DMS114 treated with DMSO at 0.1 percent for 48 hours (cell line): ENCODE measurements around the gene MTARC2.
A peak's percentile ranks its signal among the peaks of the same experiment; 100 is the strongest.

ENCODE experiments used
- DNase-seq: peaks from one replicate; lab custom pipeline; 2025; ENCODE audit not compliant: unreplicated experiment; lab: John Stamatoyannopoulos, UW

Gene MTARC2

GRCh38 chr1:220767312-220768125 lies 19.4 kb downstream of the MTARC2 start:
- DNase-seq = no peak

GRCh38 chr1:220768126-220768601 lies 20.0 kb downstream of the MTARC2 start:
- no peak for DNase-seq

- DNase-seq = no peak
These were observed 21.1 kb downstream of the MTARC2 start for GRCh38 chr1:220769205-220769604.

DNA sequence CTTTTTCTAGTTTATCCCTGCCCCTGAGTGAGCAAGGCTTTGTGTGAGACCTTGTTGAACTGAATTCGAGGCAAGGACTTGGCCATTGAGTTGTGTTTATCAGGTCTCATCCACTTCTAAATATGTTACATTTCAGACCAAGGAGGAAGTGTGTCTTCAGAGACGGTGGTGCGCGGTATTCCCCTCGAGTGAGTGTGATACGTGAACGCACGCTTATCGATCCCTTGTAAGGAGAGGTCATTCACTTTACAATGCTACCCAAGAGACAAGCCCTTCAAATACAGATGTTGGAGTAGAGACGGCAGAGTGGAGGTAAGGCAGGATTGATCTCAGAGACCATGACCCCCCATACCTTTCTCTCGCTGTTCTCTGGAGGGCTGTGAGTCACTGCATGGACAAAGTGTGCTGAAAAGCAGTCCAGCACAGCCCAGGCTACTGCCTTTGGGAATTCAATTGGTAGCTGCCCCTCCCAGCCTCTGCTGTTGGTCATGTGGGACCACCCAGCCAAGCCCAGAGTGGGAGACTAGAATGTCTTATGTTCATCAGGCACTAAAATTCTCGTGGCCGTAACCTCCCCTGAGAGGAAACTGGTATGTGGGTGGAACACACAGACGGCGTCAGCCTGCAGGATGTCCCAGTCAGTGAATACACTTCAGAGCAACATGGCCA lies 22.3 kb downstream of the MTARC2 start:
- no peak for DNase-seq

DNA sequence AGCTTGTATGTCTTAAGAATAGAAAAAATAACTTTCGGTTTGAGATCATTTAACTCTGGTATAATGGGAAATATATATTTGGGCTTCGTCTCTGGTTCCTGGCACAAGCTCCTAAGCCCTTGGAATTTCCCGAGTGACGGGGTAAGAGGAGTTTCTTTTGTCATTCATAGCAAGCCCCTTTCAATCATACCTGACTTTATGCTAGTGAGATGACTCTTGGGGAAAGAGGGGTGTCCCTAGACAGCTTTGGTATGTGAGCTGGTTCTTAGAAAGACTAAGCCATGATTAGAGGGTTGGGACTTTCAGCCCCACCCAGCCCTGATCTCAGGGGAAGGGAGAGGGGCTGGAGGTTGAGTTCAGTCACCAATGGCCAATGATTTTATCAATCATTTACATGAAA lies 24.7 kb downstream of the MTARC2 start:
- no peak for DNase-seq

GRCh38 chr1:220775240-220775853 lies 27.2 kb downstream of the MTARC2 start:
- DNase-seq = no peak

DNA sequence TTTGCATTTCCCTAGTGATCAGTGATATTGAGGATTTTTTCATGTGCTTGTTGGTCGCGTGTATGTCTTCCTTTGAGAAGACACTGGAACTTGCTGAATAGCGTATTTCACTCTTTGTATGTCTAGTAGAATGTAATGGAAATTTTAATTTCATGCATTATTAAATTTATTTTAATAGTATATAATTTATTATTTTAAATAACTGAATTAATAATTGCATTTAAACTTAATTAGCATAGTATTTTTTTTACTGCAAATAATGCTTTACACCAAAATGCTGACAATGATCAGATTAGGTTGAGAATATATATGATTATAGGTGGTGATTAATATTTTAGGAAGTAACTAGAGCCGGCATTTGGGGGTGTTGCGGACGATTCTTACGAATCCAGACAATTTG lies 28.1 kb downstream of the MTARC2 start:
- DNase-seq = no peak

DNA sequence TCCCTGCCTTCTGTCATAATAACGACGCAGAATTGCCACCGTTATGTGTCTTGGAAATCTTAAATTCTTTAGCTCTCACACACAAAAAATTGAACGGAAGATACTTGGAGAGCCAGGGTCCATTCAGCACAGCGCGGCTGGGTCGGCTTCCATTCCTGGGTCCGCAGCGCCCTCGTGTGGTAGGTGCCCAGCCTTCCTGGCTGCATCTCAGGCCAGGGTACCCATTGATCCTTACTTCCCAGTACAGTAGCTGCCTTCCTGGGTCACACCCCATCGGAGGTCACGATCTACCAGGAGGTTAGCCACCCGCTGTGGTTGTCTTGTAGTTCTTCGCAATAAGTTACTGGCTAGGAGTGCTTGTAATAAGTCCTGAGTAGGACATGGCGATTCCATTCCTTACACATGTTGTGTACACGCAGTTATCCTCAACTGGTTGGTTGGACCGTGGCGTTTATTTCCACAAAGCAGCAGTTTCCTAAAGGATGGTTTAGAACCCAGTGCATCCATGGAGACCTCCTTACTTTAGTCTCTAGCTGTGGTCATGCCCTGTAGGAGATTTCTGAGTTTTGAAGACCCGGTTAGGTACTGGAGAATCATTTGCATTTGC lies 28.7 kb downstream of the MTARC2 start:
- DNase-seq = peak; percentile 69

DNA sequence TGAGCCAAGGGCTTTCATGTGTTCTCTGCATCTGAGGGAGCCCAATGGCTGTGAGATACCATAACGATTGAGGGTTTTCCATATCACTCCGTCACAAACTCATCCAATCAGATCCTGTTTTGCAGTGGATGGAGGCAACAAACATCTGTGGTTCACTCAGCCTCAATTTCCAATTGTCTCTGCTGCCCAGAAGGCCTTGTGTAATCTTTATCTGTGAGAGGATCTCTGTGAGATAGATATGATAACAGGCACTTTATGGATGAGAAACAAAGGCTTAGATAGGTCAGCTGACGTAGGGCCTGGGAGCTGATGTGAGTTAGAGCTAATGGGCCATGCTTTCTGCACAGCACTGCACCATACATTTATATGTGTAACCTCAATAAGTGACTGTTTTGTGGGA lies 35.3 kb downstream of the MTARC2 start:
- no peak for DNase-seq

- no peak for DNase-seq
These were observed 36.6 kb downstream of the MTARC2 start for GRCh38 chr1:220784751-220785150.

GRCh38 chr1:220785166-220786056 lies 37.3 kb downstream of the MTARC2 start:
- DNase-seq = no peak

DNA sequence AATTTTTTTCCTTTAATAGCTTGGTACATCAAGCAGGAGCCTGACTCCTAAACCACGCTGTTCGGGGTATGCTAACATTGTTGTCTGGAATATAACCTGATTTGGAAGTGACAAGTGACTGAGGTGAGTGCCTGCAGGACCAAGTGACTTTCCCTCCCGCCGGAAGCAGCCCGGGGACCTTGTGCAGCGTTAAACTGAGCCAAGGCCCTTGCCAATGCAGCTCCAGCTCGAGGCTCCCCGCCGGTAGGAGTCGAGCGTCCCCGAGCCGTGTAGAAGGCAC lies 37.9 kb downstream of the MTARC2 start:
- DNase-seq = peak; percentile 22

- peak; percentile 24 for DNase-seq
These were observed 38.4 kb downstream of the MTARC2 start, which contains the start of gene MTARC1 for GRCh38 chr1:220786337-220787068. MTARC1 (plus strand) TSS chr1:220786913; CDS start chr1:220786945, 32 bp downstream.

DNA sequence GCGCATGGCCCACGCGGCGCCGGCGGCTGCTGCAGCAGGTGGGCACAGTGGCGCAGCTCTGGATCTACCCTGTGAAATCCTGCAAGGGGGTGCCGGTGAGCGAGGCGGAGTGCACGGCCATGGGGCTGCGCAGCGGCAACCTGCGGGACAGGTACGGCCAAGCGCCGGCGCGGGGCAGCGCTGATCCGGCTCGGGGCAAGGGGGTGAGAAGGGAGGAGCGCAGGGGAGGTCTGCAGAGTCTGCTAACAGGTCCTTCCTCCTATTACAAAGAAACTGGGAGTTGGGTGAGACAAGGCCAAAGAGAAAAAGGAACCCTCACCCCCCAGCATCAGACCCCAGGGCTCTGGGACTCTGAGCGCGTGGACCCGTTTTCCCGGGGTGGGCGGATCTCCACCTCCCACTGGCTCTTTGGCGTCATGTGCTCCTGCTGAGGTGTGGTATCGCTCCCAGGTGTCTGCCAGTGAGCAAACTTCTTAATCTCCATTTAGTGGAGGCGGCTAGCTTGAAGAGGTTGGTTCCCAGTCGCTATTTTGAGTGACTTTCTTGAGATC lies 39.0 kb downstream of the MTARC2 start:
- no peak for DNase-seq

DNA sequence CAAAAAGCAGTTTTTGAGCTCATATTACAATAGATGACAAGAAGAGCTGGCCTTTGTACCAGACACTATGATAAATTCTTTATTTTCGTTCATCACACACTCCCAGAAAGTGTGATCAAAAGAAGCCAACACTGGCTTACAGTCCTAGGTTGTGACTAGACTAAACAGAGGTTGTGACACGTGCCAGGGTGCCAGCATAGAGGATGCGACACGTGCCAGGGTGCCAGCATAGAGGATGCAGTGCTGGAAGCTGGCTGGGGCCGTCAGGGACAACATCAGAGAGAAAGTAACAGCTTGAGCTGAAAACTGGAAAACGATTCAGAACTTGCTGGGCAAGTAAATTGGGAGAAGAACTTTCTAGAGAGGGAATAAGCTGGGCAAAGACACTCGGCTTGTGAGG lies 40.8 kb downstream of the MTARC2 start:
- DNase-seq = no peak

- no peak for DNase-seq
These were observed 41.5 kb downstream of the MTARC2 start for GRCh38 chr1:220789532-220790147.

DNA sequence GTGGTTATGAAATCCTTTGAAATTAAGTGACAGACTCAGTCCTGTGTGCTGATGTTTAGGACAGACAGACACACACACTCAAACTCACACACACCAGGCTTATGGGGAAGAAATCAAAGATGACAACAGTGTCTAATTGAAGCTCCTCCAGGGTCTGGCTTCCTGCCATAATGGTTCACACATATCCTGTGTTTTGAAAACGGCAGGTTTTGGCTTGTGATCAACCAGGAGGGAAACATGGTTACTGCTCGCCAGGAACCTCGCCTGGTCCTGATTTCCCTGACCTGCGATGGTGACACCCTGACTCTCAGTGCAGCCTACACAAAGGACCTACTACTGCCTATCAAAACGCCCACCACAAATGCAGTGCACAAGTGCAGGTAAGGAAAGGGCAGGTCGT lies 43.2 kb downstream of the MTARC2 start:
- no peak for DNase-seq

GRCh38 chr1:220791956-220792355 lies 43.8 kb downstream of the MTARC2 start:
- no peak for DNase-seq

DNA sequence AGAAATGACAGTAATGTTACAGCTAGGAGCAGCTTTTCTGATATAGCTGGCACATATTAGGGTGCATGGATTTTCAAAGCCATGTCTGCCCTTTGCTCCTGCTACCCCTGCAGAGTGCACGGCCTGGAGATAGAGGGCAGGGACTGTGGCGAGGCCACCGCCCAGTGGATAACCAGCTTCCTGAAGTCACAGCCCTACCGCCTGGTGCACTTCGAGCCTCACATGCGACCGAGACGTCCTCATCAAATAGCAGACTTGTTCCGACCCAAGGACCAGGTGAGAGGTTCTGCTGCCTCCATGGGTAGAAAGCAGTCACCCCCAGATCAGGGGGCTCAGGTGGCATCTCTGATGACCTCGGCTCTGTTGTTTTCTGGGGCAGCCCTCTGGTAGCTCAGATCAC lies 48.4 kb downstream of the MTARC2 start:
- DNase-seq = no peak
